Tongue (tissue), 2 donors: ENCODE data around the gene MGAT3. TPM values are rescaled to one million over a fixed set of nuclear protein-coding genes. Genes with fewer than 3 reads are reported as not detected.
A peak's percentile ranks its signal among the peaks of the same experiment; 100 is the strongest.

Source experiments
- DNase-seq: peaks from one replicate; pipeline ENCODE4 v3.0.0-alpha.2; 2015
- total RNA-seq: library from RNA; depleted of rRNA; stranded (reverse); fragments of >200 nt; gene quantifications from one replicate; pipeline ENCODE4 v1.2.3, GENCODE V29; 2014

MGAT3 gene
- total RNA-seq, 1 donor from 2014 or later, result 2.9 TPM

GRCh38 chr22:39429186-39429585 is 27.6 kb upstream of the MGAT3 start:
- no peak for DNase-seq

GRCh38 chr22:39429916-39430575 is 26.8 kb upstream of the MGAT3 start:
- no peak for DNase-seq

- no peak for DNase-seq
Observed at GRCh38 chr22:39430576-39431150, 26.1 kb upstream of the MGAT3 start.

- no peak for DNase-seq
Observed at GRCh38 chr22:39431216-39431801, 25.5 kb upstream of the MGAT3 start.

- DNase-seq, result no peak
Observed at GRCh38 chr22:39431821-39432251, 25.0 kb upstream of the MGAT3 start.

GRCh38 chr22:39432361-39432811 is 24.4 kb upstream of the MGAT3 start:
- DNase-seq, result no peak

GRCh38 chr22:39433476-39434242 is 23.2 kb upstream of the MGAT3 start:
- no peak for DNase-seq

GRCh38 chr22:39434243-39434653 is 22.6 kb upstream of the MGAT3 start:
- DNase-seq, result no peak

- no peak for DNase-seq
Observed at GRCh38 chr22:39434721-39435120, 22.1 kb upstream of the MGAT3 start.

GRCh38 chr22:39435616-39436015 is 21.2 kb upstream of the MGAT3 start:
- no peak for DNase-seq

- no peak for DNase-seq
Observed at GRCh38 chr22:39437791-39438704, 18.8 kb upstream of the MGAT3 start.

- no peak for DNase-seq
Observed at GRCh38 chr22:39439170-39439569, 17.6 kb upstream of the MGAT3 start.

GRCh38 chr22:39443398-39443797 is 13.4 kb upstream of the MGAT3 start:
- no peak for DNase-seq

- peak; percentile 62 for DNase-seq
Observed at GRCh38 chr22:39444247-39444800, 12.5 kb upstream of the MGAT3 start.

GRCh38 chr22:39444937-39445465 is 11.8 kb upstream of the MGAT3 start:
- DNase-seq, result no peak

GRCh38 chr22:39445678-39446077 is 11.1 kb upstream of the MGAT3 start:
- DNase-seq, result no peak

- no peak for DNase-seq
Observed at GRCh38 chr22:39446239-39446721, 10.5 kb upstream of the MGAT3 start.

GRCh38 chr22:39448205-39449054 is 8.4 kb upstream of the MGAT3 start:
- peak; percentile 69 for DNase-seq

GRCh38 chr22:39449708-39450107 is 7.1 kb upstream of the MGAT3 start:
- DNase-seq, result no peak
